A673 (cell line): ENCODE measurements around the gene NDOR1. TPM values are rescaled to one million over a fixed set of nuclear protein-coding genes. Genes with fewer than 3 reads are reported as not detected.

Experiments used
- Bru-seq: library from RNA; stranded (reverse); fragments of 400-500 nt; gene quantifications from one replicate; lab custom pipeline; 2021; lab: Mats Ljungman, UMichigan
- BruChase-seq, 2 experiments: library from RNA; stranded (reverse); fragments of 400-500 nt; gene quantifications; one replicate each; lab custom pipeline; 2021; lab: Mats Ljungman, UMichigan
- BruUV-seq: library from RNA; stranded (reverse); fragments of 400-500 nt; replicated peaks from 2 replicates; lab custom pipeline; 2021; lab: Mats Ljungman, UMichigan
- CTCF ChIA-PET: fragments of 300-600 bp; sonication (Branson Sonifier 250); formaldehyde crosslinking; loops from one replicate; lab custom pipeline; 2022; ENCODE audit warnings: antibody characterized with exemption; lab: Charles Lee
- POLR2A ChIA-PET: fragments of 300-600 bp; sonication (Branson Sonifier 250); formaldehyde crosslinking; loops from one replicate; lab custom pipeline; 2022; ENCODE audit warnings: antibody characterized with exemption; ENCODE audit not compliant: low non-redundant PET; lab: Charles Lee
- DNase-seq: peaks from one replicate; pipeline ENCODE4 v3.0.0-alpha.2; 2015; ENCODE audit warnings: low spot score
- H3K27ac ChIP-seq: fragments of 200-600 bp; sonication (generic); 2 replicates; pipeline ENCODE4 v1.5.1; 2016; ENCODE audit warnings: mixed run types, low read depth, mild to moderate bottlenecking, mixed read lengths, antibody characterized with exemption, low read length; ENCODE audit not compliant: poor library complexity, severe bottlenecking
- H3K27me3 ChIP-seq: fragments of 200-600 bp; sonication (generic); replicated peaks from 2 replicates; pipeline ENCODE4 v1.6.1; 2017; ENCODE audit warnings: mixed run types, low read depth, mild to moderate bottlenecking, mixed read lengths, antibody characterized with exemption, low read length; ENCODE audit not compliant: insufficient read depth, poor library complexity
- H3K36me3 ChIP-seq: fragments of 200-600 bp; sonication (generic); 2 replicates; pipeline ENCODE4 v1.6.1; 2016; ENCODE audit warnings: mixed run types, mild to moderate bottlenecking, mixed read lengths, antibody characterized with exemption, low read length; ENCODE audit not compliant: insufficient read depth, poor library complexity, severe bottlenecking
- H3K4me1 ChIP-seq: fragments of 200-600 bp; sonication (generic); 2 replicates; pipeline ENCODE4 v1.6.1; 2017; ENCODE audit warnings: mixed run types, mild to moderate bottlenecking, mixed read lengths, antibody characterized with exemption, low read length; ENCODE audit not compliant: insufficient read depth, poor library complexity, severe bottlenecking
- H3K4me3 ChIP-seq: fragments of 200-600 bp; sonication (generic); 2 replicates; pipeline ENCODE4 v1.5.1; 2016; ENCODE audit warnings: low read depth, mixed run types, mild to moderate bottlenecking, mixed read lengths, low read length; ENCODE audit not compliant: poor library complexity, severe bottlenecking
- H3K9me3 ChIP-seq: fragments of 200-600 bp; sonication (generic); 2 replicates; pipeline ENCODE4 v1.6.1; 2016; ENCODE audit warnings: mixed run types, low read depth, mild to moderate bottlenecking, mixed read lengths, antibody characterized with exemption, low read length; ENCODE audit not compliant: poor library complexity, severe bottlenecking
- EZH2 ChIP-seq: fragments of 200-600 bp; sonication (generic); IDR thresholded peaks from 2 replicates; pipeline ENCODE4 v1.6.1; 2017; ENCODE audit warnings: borderline replicate concordance, low read depth, mild to moderate bottlenecking, mixed read lengths, antibody characterized with exemption, low read length; ENCODE audit not compliant: poor library complexity, severe bottlenecking
- intact Hi-C: fragments of 100-400 bp; cut with micrococcal nuclease; formaldehyde crosslinking; loops from one replicate; pipeline ENCODE4 v1.10.0; 2022; ENCODE audit not compliant: unreplicated experiment
- long read RNA-seq: library from polyadenylated mRNA; stranded (forward); transcript quantifications from one replicate; pipeline ENCODE4 v2.0.0, GENCODE V29; 2022
- total RNA-seq: library from RNA; stranded (reverse); gene quantifications from 2 replicates; pipeline ENCODE4 v1.2.3, GENCODE V29; 2021
- TF ChIP-seq, protein P1 (sequence below): fragments of 300-800, 200-600 bp; sonication (generic); conservative IDR thresholded peaks from 2 replicates; pipeline ENCODE4 v1.5.1; 2017; ENCODE audit warnings: low read depth, mild to moderate bottlenecking, antibody characterized with exemption, low read length, moderate library complexity, mixed read lengths

NDOR1 gene
- total RNA-seq (40.2 and 41.5 TPM in 2 replicates), Bru-seq, nascent RNA (percentile 70 among the genes with signal in this experiment), BruChase-seq, experiment 1, labeled RNA remaining after a 2-hour chase (percentile 81 among the genes with signal in this experiment), BruChase-seq, experiment 2, labeled RNA remaining after a 6-hour chase (percentile 91 among the genes with signal in this experiment)
- long read RNA-seq, transcript NDOR1-201 (14 exons, 1,794 nt), result major isoform, 17 of 71 reads
- long read RNA-seq, partial matches to known transcripts, result 32 of 71 reads
- long read RNA-seq, other reads (novel, unspliced or antisense), result 20 of 71 reads

DNA sequence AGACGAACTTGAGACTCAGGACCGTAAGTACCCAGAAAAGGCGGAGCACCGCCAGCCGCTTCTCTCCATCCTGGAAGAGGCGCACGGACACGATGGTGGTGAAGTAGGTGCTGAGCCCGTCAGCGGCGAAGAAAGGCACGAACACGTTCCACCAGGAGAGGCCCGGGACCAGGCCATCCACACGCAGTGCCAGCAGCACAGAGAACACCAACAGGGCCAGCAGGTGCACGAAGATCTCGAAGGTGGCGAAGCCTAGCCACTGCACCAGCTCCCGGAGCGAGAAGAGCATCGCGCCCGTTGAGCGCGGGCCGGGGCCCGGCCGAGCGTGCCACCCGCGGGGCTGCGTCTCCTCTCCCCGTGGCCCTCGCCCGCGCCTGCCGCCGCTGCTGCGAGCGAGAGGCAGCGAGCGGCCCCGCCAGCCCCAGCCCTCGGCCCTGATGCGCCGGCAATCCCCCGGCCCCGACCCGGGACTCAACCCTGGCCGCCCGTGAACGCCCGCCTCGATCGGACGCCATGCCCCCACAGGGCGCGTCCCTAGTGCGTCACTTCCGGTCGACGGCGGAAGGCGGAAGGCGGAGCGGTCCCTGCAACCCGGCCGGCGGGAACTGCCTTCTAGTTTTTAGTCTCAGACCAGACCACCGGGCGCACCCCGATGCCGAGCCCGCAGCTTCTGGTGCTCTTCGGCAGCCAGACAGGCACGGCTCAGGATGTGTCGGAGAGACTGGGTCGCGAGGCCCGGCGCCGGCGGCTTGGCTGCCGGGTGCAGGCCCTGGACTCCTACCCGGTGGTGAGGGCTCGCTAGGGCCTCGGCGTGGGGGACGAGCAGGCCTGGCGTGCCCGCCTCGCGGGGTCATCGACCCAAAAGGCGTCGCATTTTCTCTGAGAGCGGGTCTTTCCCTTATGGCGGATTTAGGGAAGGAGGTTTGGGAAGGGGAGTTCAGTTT lies at the start of gene NDOR1, which contains the start of gene TMEM203:
NDOR1 (plus strand) TSS at position 575 of the 944 bp plus-strand sequence; CDS start at position 653, 78 bp downstream.
TMEM203 (minus strand) TSS at position 523 of the 944 bp plus-strand sequence; CDS start at position 289, 234 bp downstream.
- Histone ChIP-seq H3K27ac (peak within 1 kb of the TSS; percentile 88), H3K4me1 (peaks cover 31% of the 10 kb centered on the region), H3K27me3 (no peaks in the 10 kb centered on the region), H3K36me3 (peaks cover 6% of the 10 kb centered on the region), H3K4me3 (peak within 1 kb of the TSS; percentile 97), H3K9me3 (no peaks in the 10 kb centered on the region)
- ChIA-PET CTCF (no interaction called here), POLR2A (interaction anchor here (0.7 kb wide), 1 partner anchor 31 kb away, joined by 7 read pairs; no protein-coding TSS in a partner anchor)
- BruUV-seq, result no TSS peak
- TF ChIP-seq, protein P1, sequence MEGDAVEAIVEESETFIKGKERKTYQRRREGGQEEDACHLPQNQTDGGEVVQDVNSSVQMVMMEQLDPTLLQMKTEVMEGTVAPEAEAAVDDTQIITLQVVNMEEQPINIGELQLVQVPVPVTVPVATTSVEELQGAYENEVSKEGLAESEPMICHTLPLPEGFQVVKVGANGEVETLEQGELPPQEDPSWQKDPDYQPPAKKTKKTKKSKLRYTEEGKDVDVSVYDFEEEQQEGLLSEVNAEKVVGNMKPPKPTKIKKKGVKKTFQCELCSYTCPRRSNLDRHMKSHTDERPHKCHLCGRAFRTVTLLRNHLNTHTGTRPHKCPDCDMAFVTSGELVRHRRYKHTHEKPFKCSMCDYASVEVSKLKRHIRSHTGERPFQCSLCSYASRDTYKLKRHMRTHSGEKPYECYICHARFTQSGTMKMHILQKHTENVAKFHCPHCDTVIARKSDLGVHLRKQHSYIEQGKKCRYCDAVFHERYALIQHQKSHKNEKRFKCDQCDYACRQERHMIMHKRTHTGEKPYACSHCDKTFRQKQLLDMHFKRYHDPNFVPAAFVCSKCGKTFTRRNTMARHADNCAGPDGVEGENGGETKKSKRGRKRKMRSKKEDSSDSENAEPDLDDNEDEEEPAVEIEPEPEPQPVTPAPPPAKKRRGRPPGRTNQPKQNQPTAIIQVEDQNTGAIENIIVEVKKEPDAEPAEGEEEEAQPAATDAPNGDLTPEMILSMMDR, result no peak
- no peak for TF ChIP-seq EZH2
- peak; percentile 93 for DNase-seq
- intact Hi-C loops, result no loop called here

DNA sequence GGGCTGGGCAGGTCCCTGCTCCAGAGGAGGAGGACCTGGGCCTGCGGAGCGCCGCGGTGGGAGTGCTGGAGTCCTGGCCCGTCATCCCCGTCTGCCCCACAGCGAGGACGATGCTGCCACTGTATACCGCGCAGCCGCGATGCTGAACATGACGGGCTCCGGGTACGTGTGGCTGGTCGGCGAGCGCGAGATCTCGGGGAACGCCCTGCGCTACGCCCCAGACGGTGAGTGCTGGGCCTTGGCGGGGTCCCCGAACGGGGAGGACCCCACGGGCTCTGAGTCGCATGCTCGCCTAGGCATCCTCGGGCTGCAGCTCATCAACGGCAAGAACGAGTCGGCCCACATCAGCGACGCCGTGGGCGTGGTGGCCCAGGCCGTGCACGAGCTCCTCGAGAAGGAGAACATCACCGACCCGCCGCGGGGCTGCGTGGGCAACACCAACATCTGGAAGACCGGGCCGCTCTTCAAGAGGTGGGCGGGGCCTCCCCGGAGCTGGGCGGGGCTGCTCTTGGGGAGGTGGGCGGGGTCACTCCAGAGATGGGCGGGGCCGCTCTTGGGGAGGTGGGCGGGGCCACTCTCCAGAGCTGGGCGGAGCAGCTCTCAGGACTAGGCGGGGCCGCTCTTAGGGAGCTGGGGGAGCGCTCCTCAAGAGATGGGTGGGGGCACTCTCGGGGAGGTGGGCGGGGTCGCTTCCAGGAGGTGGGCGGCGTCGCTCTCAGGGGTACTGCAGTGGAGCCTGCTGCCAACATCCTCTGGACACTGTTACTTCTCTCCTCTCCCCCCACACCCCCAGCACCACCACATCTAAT lies 48.7 kb upstream of the NDOR1 start:
- no peak for TF ChIP-seq EZH2
- TF ChIP-seq, protein P1, result no peak
- Histone ChIP-seq H3K4me3 (peak overlapping the region; percentile 16), H3K36me3 (no peaks in the 10 kb centered on the region), H3K27me3 (peaks cover 30% of the 10 kb centered on the region), H3K4me1 (peaks cover 6% of the 10 kb centered on the region), H3K27ac (no peak overlapping the region), H3K9me3 (no peaks in the 10 kb centered on the region)
- no TSS peak for BruUV-seq
- intact Hi-C loops, result no loop called here
- DNase-seq, result peak; percentile 70
- CTCF ChIA-PET, result no interaction called here
- POLR2A ChIA-PET, result interaction anchor here (0.6 to 0.7 kb wide), 2 partner anchors 25 to 98 kb away, joined by 3 to 9 read pairs; no protein-coding TSS in a partner anchor
